Subcutaneous abdominal adipose tissue (tissue), 5 donors: Measurements from ENCODE around the gene GRN.
"Not testable (repeated sequence)": the region's sequence is repeated elsewhere in the genome, so short reads cannot be mapped to it uniquely, and the experiment has no call there.

Experiments used
- H3K27ac ChIP-seq: one replicate; pipeline ENCODE4 v1.7.0; 2013; ENCODE audit warnings: low read depth, mild to moderate bottlenecking, inconsistent platforms, low read length, moderate library complexity
- H3K27me3 ChIP-seq, 5 donors: one replicate each; pipeline ENCODE4 v1.7.0; 2013; ENCODE audit warnings: low read length in 5 of 5, inconsistent platforms in 1 of 5; ENCODE audit not compliant: control insufficient read depth in 5 of 5, insufficient read depth in 4 of 5
- H3K36me3 ChIP-seq, 5 donors: one replicate each; pipeline ENCODE4 v1.7.0; 2013; ENCODE audit warnings: low read length in 5 of 5; ENCODE audit not compliant: control insufficient read depth in 5 of 5, insufficient read depth in 5 of 5
- H3K4me1 ChIP-seq, 5 donors: one replicate each; pipeline ENCODE4 v1.7.0; 2013; ENCODE audit warnings: low read length in 5 of 5, mild to moderate bottlenecking in 3 of 5, moderate library complexity in 1 of 5; ENCODE audit not compliant: control insufficient read depth in 5 of 5, insufficient read depth in 5 of 5
- H3K4me3 ChIP-seq, 5 donors: one replicate each; pipeline ENCODE4 v1.7.0; 2013; ENCODE audit warnings: low read length in 5 of 5, low read depth in 1 of 5
- H3K9ac ChIP-seq, 5 donors: one replicate each; pipeline ENCODE4 v1.7.0; 2013; ENCODE audit warnings: low read length in 5 of 5, mild to moderate bottlenecking in 4 of 5, moderate library complexity in 3 of 5
- H3K9me3 ChIP-seq, 5 donors: one replicate each; pipeline ENCODE4 v1.7.0; 2013; ENCODE audit warnings: low read length in 5 of 5; ENCODE audit not compliant: control insufficient read depth in 5 of 5
- donor health status: healthy.
- donor health status: healthy.
- donor health status: healthy.
- donor health status: healthy.
- donor health status: healthy.

GRN gene

GRCh38 chr17:44368391-44369243, 23.5 kb downstream of the GRN start:
- H3K4me1 ChIP-seq, result peaks cover 0 to 23% (median 14%) of the 10 kb centered on the region in 5 donors
- H3K9ac ChIP-seq, H3K9me3 ChIP-seq, H3K27ac ChIP-seq, H3K36me3 ChIP-seq, H3K27me3 ChIP-seq, H3K4me3 ChIP-seq: not testable (repeated sequence)

- not testable (repeated sequence) for H3K36me3 ChIP-seq, H3K27me3 ChIP-seq, H3K9ac ChIP-seq, H3K9me3 ChIP-seq, H3K4me3 ChIP-seq, H3K27ac ChIP-seq
- H3K4me1 ChIP-seq, result peaks cover 0 to 18% (median 9%) of the 10 kb centered on the region in 5 donors
Observed at GRCh38 chr17:44369414-44370023, 24.4 kb downstream of the GRN start.

- peaks cover 0 to 8% (median 6%) of the 10 kb centered on the region in 5 donors for H3K27me3 ChIP-seq
- H3K36me3 ChIP-seq, result no peaks in the 10 kb centered on the region
- no peaks in the 10 kb centered on the region for H3K9me3 ChIP-seq
Observed at GRCh38 chr17:44372036-44372435, 26.9 kb downstream of the GRN start.

GRCh38 chr17:44374306-44375195, 29.4 kb downstream of the GRN start:
- Histone ChIP-seq H3K4me3 (no peak overlapping the region), H3K4me1 (peaks cover 0 to 14% (median 7%) of the 10 kb centered on the region in 5 donors), H3K36me3 (no peaks in the 10 kb centered on the region), H3K27me3 (peaks cover 0 to 8% (median 6%) of the 10 kb centered on the region in 5 donors), H3K9ac (no peak overlapping the region), H3K9me3 (no peaks in the 10 kb centered on the region), H3K27ac (no peak overlapping the region)

More at GRCh38 chr17:44372036-44372435, 26.9 kb downstream of the GRN start:
- Histone ChIP-seq H3K27ac (no peak overlapping the region), H3K4me1 (peaks cover 0 to 18% (median 10%) of the 10 kb centered on the region in 5 donors), H3K9ac (no peak overlapping the region), H3K4me3 (no peak overlapping the region)

- Histone ChIP-seq H3K27ac (no peak overlapping the region), H3K9me3 (no peaks in the 10 kb centered on the region), H3K27me3 (peaks cover 0 to 8% (median 6%) of the 10 kb centered on the region in 5 donors), H3K4me1 (peaks cover 0 to 14% (median 7%) of the 10 kb centered on the region in 5 donors), H3K4me3 (no peak overlapping the region), H3K9ac (no peak overlapping the region), H3K36me3 (no peaks in the 10 kb centered on the region)
Observed at GRCh38 chr17:44375196-44376017, 30.3 kb downstream of the GRN start.

- no peak overlapping the region for H3K9ac ChIP-seq
- no peaks in the 10 kb centered on the region for H3K36me3 ChIP-seq
- no peak overlapping the region for H3K27ac ChIP-seq
- peaks cover 0 to 5% (median 3%) of the 10 kb centered on the region in 5 donors for H3K27me3 ChIP-seq
- no peaks in the 10 kb centered on the region for H3K9me3 ChIP-seq
- no peak overlapping the region for H3K4me3 ChIP-seq
- H3K4me1 ChIP-seq, result peaks cover 0 to 14% (median 7%) of the 10 kb centered on the region in 5 donors
Observed at GRCh38 chr17:44376124-44376523, 31.0 kb downstream of the GRN start.

- peaks cover 0 to 14% (median 7%) of the 10 kb centered on the region in 5 donors for H3K4me1 ChIP-seq
- no peaks in the 10 kb centered on the region for H3K36me3 ChIP-seq
- H3K9ac ChIP-seq, result no peak overlapping the region
- no peaks in the 10 kb centered on the region for H3K9me3 ChIP-seq
- peaks cover 0 to 5% (median 3%) of the 10 kb centered on the region in 5 donors for H3K27me3 ChIP-seq
- H3K27ac ChIP-seq, result no peak overlapping the region
- no peak overlapping the region for H3K4me3 ChIP-seq
Observed at GRCh38 chr17:44376779-44377178, 31.7 kb downstream of the GRN start.

GRCh38 chr17:44378171-44378705, 33.1 kb downstream of the GRN start:
- Histone ChIP-seq H3K27ac (no peak overlapping the region), H3K36me3 (no peaks in the 10 kb centered on the region), H3K9ac (no peak overlapping the region), H3K27me3 (peaks cover 0 to 5% (median 0%) of the 10 kb centered on the region in 5 donors), H3K4me3 (no peak overlapping the region), H3K9me3 (no peaks in the 10 kb centered on the region), H3K4me1 (peaks cover 0 to 14% (median 7%) of the 10 kb centered on the region in 5 donors)

GRCh38 chr17:44379887-44380286, 34.8 kb downstream of the GRN start:
- H3K4me1 ChIP-seq, result peaks cover 0 to 21% (median 14%) of the 10 kb centered on the region in 5 donors
- no peak overlapping the region for H3K4me3 ChIP-seq
- H3K36me3 ChIP-seq, result no peaks in the 10 kb centered on the region
- no peaks in the 10 kb centered on the region for H3K9me3 ChIP-seq
- H3K27ac ChIP-seq, result no peak overlapping the region
- no peak overlapping the region for H3K9ac ChIP-seq
- H3K27me3 ChIP-seq, result peaks cover 0 to 7% (median 0%) of the 10 kb centered on the region in 5 donors
